Measurements from ENCODE around the gene KIAA0930.

KIAA0930 gene

DNA sequence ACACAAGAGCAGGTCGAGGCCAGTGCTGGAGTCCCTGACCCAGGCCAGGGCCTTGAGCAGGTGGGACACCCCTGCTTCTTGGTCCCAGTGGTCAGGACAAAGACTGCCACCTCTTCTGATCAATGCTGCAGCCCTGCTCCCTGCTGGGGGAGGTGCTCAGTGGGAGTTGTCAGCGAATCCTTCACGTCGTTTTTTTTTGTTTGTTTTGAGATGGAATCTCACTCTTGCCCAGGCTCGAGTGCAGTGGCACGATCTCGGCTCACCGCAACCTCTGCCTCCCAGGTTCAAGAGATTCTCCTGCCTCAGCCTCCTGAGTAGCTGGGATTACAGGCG lies 42.3 kb downstream of the KIAA0930 start:
- no peak overlapping the region for H3K4me3 ChIP-seq (ENCODE audit: low read length)
- TF ChIP-seq, protein P1, sequence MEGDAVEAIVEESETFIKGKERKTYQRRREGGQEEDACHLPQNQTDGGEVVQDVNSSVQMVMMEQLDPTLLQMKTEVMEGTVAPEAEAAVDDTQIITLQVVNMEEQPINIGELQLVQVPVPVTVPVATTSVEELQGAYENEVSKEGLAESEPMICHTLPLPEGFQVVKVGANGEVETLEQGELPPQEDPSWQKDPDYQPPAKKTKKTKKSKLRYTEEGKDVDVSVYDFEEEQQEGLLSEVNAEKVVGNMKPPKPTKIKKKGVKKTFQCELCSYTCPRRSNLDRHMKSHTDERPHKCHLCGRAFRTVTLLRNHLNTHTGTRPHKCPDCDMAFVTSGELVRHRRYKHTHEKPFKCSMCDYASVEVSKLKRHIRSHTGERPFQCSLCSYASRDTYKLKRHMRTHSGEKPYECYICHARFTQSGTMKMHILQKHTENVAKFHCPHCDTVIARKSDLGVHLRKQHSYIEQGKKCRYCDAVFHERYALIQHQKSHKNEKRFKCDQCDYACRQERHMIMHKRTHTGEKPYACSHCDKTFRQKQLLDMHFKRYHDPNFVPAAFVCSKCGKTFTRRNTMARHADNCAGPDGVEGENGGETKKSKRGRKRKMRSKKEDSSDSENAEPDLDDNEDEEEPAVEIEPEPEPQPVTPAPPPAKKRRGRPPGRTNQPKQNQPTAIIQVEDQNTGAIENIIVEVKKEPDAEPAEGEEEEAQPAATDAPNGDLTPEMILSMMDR (conservative IDR thresholded peaks at IDR 0.05; ENCODE audit: low read depth, low read length): no peak
- DNase-seq (ENCODE audit: low read depth): no peak

DNA sequence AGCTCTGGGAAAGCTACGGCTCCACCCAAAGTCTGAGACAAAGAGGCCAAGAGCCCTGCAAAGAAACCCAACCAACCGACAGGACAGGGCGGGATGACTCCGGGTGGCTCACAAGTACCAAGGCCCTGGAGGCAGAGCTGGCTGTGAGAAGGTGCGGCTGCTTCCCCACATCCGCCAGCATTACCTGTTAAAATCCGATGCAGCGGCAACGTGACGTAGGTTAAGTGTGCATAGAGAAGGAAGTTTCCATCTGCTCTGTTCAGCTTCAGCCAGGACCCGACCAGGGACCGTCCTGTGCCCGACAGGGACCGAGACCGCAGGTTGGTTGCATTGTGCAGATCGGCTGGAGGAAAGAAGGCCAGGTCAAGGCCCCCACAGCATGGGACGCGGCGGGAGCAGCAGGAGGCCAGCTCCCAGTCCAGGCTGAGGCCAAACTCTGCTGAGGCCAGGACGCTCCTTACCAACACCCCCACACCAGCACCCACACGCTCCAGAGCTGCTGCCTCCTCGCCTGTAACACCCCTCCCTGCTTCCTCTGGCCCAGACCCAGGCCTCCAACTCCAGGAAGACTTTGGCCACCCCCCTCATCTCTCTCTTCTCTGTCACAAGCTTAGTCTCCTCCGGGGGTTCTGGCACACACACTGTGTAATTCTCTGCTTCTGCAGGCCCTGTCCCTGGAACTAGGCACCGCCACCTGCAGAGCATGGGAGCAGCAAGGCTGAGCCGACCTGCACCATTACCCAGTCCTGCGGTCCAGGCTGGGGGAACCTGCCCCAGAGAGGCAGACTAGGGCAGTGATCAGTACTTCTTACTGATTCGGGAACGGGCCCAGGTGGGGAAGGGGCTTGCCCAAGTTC lies 42.9 kb downstream of the KIAA0930 start:
- no peak for DNase-seq (ENCODE audit: low read depth)
- H3K4me3 ChIP-seq (ENCODE audit: low read length): no peak overlapping the region
- TF ChIP-seq, protein P1 (conservative IDR thresholded peaks at IDR 0.05; ENCODE audit: low read depth, low read length): no peak

- H3K4me3 ChIP-seq (ENCODE audit: low read length): no peak overlapping the region
- DNase-seq (ENCODE audit: low read depth): no peak
- TF ChIP-seq, protein P1 (conservative IDR thresholded peaks at IDR 0.05; ENCODE audit: low read depth, low read length): no peak
Measured at GRCh38 chr22:45196926-45197605, 43.6 kb downstream of the KIAA0930 start.

DNA sequence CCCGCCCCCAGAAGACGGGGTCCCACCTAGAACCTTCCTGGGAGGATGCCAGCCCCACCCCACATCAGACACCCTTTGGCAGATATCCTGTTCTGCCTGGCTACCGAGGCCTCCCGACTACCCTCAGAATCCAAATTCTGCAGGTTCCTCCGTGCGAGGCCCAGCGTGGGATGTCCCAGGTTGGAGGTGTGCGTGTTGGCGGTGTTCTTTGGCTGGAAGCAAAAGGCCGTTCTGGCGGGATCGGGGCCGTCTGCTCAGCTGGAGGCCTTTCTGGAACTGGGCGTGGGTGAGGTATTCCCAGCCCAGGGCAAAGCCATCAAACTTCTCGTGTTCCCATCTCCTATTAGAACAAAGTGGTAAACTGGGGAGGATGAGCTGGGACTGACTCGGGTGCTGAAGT lies 44.4 kb downstream of the KIAA0930 start:
- no peak for DNase-seq (ENCODE audit: low read depth)
- TF ChIP-seq, protein P1 (conservative IDR thresholded peaks at IDR 0.05; ENCODE audit: low read depth, low read length): no peak
- no peak overlapping the region for H3K4me3 ChIP-seq (ENCODE audit: low read length)

GRCh38 chr22:45195616-45196015 lies 45.1 kb downstream of the KIAA0930 start:
- DNase-seq (ENCODE audit: low read depth): no peak
- no peak overlapping the region for H3K4me3 ChIP-seq (ENCODE audit: low read length)
- TF ChIP-seq, protein P1 (conservative IDR thresholded peaks at IDR 0.05; ENCODE audit: low read depth, low read length): no peak

- DNase-seq (ENCODE audit: low read depth): no peak
- TF ChIP-seq, protein P1 (conservative IDR thresholded peaks at IDR 0.05; ENCODE audit: low read depth, low read length): no peak
- H3K4me3 ChIP-seq (ENCODE audit: low read length): no peak overlapping the region
Measured at GRCh38 chr22:45194686-45195085, 46.0 kb downstream of the KIAA0930 start.
